ENCODE results near the gene CMTM4.

CMTM4 gene

GRCh38 chr16:66712512-66712911, 16.0 kb upstream of the CMTM4 start:
- Histone ChIP-seq H3K36me3 (no peaks in the 10 kb centered on the region), H3K4me1 (peaks cover 3% of the 10 kb centered on the region; the same call in 1 of the 2 replicates), H3K9me3 (no peaks in the 10 kb centered on the region), H3K27me3 (no peaks in the 10 kb centered on the region), H3K4me3 (ENCODE audit: low read depth, low read length) (no peak overlapping the region)
- no peak for DNase-seq
- TF ChIP-seq, protein P1, sequence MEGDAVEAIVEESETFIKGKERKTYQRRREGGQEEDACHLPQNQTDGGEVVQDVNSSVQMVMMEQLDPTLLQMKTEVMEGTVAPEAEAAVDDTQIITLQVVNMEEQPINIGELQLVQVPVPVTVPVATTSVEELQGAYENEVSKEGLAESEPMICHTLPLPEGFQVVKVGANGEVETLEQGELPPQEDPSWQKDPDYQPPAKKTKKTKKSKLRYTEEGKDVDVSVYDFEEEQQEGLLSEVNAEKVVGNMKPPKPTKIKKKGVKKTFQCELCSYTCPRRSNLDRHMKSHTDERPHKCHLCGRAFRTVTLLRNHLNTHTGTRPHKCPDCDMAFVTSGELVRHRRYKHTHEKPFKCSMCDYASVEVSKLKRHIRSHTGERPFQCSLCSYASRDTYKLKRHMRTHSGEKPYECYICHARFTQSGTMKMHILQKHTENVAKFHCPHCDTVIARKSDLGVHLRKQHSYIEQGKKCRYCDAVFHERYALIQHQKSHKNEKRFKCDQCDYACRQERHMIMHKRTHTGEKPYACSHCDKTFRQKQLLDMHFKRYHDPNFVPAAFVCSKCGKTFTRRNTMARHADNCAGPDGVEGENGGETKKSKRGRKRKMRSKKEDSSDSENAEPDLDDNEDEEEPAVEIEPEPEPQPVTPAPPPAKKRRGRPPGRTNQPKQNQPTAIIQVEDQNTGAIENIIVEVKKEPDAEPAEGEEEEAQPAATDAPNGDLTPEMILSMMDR (IDR thresholded peaks at IDR 0.05; ENCODE audit: low read depth, low read length) = no peak

DNA sequence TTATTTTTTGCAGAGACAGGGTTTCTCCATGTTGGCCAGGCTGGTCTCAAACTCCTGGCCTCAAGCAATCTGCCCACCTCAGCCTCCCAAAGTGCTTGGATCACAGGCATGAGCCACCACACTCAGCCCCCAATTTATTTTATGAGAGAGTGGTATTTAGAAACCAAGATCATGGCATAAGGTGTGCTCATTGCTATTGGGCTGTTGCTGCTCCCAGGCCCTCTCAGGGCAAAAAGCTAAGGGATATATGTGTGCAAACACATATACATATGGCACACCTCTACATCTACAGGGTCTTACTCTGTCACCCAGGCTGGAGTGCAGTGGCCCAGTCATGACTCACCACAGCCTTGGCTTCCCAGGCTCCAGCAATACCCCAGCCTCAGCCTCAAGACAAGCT, 15.0 kb upstream of the CMTM4 start:
- TF ChIP-seq, protein P1 (IDR thresholded peaks at IDR 0.05; ENCODE audit: low read depth, low read length) = no peak
- H3K4me1 ChIP-seq = peaks cover 3% of the 10 kb centered on the region; the same call in 1 of the 2 replicates
- H3K27me3 ChIP-seq = no peaks in the 10 kb centered on the region
- H3K36me3 ChIP-seq = no peaks in the 10 kb centered on the region
- DNase-seq = no peak
- no peak overlapping the region for H3K4me3 ChIP-seq (ENCODE audit: low read depth, low read length)
- H3K9me3 ChIP-seq = no peaks in the 10 kb centered on the region

GRCh38 chr16:66706506-66706880, 9.9 kb upstream of the CMTM4 start:
- no peak overlapping the region for H3K4me3 ChIP-seq (ENCODE audit: low read depth, low read length)
- H3K36me3 ChIP-seq = no peaks in the 10 kb centered on the region
- no peaks in the 10 kb centered on the region for H3K27me3 ChIP-seq
- H3K9me3 ChIP-seq = 0 out of 2 replicates have a peak, but pooled peaks cover 3% of the 10 kb centered on the region
- DNase-seq = peak; percentile 35
- peaks cover 6% of the 10 kb centered on the region for H3K4me1 ChIP-seq
- TF ChIP-seq, protein P1 (IDR thresholded peaks at IDR 0.05; ENCODE audit: low read depth, low read length) = no peak

DNA sequence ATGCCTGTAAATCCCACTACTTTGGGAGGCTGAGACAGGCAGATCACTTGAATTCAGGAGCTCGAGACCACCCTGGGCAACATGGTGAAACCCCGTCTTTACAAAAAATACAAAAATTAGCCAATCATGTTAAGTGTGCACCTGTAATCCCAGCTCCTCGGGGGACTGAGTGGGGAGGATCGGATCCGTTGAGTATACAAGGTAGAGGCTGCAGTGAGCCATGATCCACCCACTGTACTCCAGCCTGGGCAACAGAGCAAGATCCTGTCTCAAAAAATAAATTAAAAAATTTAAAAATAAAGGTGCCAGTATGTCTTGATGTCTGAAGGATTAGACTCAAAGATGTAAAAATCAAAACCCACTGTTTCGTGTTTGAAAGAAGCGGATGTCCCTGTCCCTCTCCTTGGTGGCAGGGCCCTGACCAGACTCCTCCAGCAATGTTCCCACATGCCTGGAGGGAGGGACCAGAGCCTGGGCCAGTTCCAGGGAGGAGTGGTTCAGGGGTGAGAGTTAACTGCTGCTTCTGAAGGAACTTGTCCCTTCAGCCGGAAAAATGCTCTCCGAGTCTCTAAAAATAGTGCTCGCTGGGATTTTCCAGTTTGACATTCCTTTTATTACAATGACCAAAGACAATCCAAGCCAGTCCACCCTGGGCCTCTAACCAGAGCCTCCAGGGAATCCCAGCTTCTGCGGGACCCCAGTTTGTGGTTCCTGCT, 9.4 kb upstream of the CMTM4 start:
- DNase-seq = peak; percentile 20
- Histone ChIP-seq H3K4me3 (ENCODE audit: low read depth, low read length) (no peak overlapping the region), H3K36me3 (no peaks in the 10 kb centered on the region), H3K27me3 (no peaks in the 10 kb centered on the region), H3K9me3 (0 out of 2 replicates have a peak, but pooled peaks cover 3% of the 10 kb centered on the region), H3K4me1 (peaks cover 6% of the 10 kb centered on the region)
- TF ChIP-seq, protein P1 (IDR thresholded peaks at IDR 0.05; ENCODE audit: low read depth, low read length) = no peak

- DNase-seq = peak; percentile 77
- Histone ChIP-seq H3K27me3 (no peaks in the 10 kb centered on the region), H3K4me1 (peaks cover 6% of the 10 kb centered on the region)
Observed at GRCh38 chr16:66703406-66704215, 7.1 kb upstream of the CMTM4 start.

More at GRCh38 chr16:66703406-66704215, 7.1 kb upstream of the CMTM4 start:
- TF ChIP-seq, protein P1 (IDR thresholded peaks at IDR 0.05; ENCODE audit: low read depth, low read length) = no peak
- Histone ChIP-seq H3K4me3 (ENCODE audit: low read depth, low read length) (no peak overlapping the region), H3K36me3 (no peaks in the 10 kb centered on the region), H3K9me3 (0 out of 2 replicates have a peak, but pooled peaks cover 3% of the 10 kb centered on the region)
